NCI-H1930 (cell line): Measurements from ENCODE around the gene ZFP36L1.

Experiments used
- DNase-seq, 2 experiments: peaks; one replicate each; lab custom pipeline; 2025; lab: John Stamatoyannopoulos, UW

Gene ZFP36L1

DNA sequence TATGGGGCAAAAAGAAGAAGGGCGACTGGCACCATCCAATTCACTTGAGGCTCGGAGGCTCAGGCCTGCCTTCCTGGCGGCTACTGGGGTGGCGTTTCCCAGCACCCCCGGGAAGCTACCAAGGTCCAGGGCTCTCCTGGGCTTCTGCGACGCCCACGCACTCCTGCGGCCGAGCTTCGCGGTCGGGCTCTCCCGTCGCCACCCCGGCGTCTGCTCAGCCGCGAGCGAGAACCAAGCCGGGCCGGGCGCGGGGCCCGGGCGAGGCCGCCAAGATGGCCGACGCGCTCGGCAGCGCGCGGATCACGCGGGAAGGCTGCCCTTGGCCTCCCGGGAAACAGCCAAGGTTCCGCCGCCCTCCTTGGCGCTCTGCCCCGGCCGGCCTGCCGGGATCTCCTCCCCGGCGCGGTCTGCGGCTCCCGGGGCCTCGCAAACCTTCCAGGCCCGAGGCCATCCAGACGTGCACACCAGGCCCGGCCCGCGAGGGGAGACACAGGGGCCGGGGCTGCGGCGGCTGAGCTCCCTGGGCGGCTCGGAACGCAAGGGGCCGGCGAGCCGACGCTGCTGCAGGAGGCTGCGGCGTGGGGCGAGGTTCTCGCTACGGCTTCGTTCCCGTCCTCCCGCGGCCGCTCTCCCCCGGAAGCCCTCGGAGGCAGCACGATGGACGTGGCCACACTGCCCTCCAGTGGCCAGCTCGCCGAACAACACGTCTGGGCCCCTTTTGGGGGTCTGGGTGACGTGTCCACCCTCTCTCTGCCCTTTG lies 23.5 kb upstream of the ZFP36L1 start:
- peak; percentile 76 to 78 for DNase-seq

DNA sequence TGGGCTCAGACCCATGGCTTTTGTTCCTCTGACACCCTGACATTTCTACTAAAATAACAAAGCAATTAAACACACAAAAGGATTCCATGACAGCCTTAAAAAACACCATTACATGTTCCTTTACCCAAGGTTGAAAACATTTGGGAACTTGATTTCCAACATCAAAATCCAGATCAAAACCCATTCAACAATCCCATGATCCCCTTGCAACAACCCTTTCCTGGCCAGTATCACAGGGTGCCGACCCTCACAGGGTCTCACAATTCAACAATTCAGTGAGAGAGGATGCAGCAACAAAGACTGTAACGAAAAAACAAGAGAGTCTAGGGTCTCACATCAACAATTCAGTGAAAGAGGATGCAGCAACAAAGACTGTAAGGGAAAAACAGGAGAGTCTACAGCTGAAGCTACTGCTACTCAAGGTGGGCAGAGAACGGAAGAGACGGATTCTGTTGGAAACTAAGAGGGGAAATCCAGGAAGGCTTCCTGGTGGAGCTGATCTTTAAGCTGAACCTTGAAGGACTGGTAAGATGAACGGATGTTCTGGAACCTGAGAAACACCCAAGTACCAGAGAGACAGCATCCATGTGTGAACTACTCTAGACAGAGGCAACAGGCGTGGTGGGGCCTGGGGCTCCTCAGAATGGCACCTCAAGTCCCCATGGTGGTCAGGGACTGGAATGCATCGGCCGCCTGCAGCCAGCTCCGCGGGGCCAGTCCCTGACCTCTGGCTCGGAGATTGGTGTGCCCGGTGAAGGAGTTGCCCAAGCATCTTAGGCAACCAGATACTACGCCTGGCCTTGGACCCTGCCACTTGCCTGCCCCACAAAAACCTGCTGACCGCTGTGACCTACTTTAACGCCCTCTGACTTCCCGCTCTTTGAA lies 22.7 kb upstream of the ZFP36L1 start:
- no peak for DNase-seq

DNA sequence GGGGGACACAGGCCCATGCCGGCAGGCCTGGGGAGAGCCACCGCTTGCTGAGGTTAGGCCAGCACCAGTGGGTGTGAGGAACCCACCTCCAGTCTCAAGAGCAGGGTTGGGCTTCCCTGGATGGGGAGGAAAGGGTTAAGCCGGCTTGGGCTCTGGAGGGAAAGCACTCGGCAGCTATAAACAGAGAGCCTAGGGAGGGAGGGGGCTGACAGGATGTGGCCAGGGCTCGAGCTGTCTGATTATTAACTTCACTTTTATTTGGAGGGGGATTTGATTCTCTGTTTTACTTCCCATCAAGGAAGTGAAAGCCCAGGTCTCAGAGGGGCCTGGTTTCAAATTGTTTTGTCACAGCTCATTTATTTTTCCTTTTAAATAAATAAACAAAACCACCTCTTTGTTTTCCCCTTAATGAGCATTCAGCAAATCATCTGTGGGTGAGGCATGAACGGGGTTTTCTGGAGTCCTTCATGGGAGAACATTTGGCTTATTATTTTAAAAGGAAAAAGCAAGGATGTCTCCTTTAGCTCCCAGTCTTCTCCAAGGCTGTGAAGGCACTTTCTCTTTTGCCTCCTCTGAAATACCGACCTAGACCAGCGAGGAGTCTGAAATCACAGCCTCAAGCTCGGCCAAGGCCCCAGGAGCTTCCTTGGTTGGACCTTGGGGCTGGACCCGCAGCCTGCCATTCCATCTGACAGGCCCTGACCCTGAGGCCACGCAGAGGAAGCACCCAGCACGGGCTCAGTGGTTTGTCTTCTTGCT lies 21.9 kb upstream of the ZFP36L1 start:
- DNase-seq: no peak

DNA sequence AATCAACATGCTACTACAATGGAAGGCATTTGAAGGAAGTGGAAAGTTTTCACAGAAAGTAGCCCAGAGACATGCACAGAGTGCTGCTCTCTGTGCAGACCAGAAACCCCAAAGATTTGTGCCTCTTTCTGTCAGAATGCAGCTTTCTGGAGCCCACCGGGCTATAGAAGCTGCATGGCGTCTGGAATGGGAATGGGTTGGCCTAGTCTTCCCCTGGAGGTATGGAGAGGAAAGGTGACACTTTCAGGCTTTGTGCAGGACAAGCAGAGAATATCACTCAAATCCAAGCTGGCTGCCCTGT lies 21.3 kb upstream of the ZFP36L1 start:
- DNase-seq: no peak

DNA sequence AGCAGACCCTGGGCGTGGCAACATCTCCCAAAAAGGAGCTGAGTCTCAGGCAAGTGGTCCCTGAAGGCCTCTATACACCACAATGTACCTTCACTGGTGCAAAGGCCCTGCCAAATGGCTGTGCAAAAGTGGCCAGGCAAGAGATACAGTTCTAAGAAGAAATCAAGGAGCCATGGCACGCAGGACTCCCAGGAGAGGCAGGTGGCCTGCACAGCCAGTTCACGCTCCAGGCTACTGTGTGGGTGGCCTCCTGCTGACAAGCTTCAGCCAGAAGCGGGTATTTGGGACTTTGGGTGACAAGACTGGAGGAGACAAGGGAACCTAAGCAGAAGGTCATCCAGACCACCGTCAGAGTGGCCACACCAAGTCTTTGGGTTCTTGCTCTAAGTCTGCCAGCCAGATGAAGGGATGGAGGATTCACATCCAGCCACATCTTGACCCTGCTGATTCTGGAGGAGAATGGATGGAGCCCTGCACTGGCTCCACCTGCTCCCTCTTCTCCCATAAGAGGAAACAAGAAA lies 20.5 kb upstream of the ZFP36L1 start:
- DNase-seq: no peak

DNA sequence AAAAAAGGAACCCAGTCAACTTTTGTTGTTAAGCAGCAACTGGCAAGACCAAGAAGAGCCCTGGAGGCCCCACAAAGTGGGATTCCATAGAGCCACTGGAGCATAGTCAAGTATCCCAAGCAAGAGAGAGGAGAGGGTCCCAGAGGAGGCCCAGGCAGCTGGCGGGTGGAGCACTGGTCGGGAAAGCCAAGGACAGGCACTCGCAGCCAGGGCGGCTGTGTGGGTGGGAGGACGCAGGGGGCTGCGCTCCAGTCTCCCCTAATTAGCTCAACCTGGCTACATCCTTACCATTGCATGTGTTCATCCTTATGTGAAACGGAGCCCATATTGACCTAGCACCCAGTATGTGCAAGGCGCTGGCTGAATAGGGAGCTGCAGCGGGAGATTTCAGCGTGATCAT lies 18.3 kb upstream of the ZFP36L1 start:
- DNase-seq: no peak

DNA sequence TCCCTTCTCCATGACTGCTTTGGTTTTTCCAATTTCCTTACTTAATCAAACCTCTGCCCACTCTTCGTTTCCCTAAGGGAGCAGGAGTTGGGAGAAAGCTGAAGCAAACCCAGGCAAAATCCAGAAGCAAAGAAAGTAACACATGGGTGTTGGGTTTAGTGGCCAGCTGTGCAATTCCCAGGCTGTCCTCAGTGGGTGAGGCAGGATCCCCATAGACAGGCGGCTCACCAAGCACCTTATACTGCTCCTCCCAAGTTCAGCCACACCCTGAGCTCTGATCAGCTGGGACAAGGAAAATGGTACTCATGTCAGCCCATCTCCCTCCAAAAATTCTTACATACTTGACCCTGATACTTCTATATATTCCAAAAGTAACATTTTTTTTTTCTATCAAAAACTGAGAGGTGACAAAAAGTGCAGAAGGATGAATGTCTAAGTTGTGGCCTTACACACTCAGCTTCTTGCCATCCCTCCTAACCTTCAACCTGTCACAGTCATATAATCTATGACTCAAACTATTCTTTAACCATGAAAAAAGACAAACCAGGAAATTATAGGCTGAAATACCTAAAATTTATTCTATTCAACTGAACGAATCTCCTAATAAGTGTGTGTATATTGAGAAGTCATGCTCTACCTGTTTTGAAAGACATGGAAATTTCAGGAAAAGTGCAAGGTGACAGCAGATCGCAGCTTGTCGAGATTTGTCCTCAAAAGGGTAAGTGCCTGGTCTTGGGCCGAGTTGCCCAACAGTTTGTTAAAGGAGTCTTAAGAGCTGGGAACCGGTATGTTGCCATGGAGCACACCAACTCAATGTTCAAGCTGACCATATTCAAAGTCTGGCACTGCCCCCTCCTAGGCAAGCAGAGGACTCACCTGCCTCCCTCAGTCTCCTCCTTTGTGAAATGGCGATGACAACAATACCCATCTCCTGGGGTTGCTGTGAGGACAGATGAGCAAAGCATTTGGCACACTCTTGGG lies 17.6 kb upstream of the ZFP36L1 start:
- DNase-seq: no peak

DNA sequence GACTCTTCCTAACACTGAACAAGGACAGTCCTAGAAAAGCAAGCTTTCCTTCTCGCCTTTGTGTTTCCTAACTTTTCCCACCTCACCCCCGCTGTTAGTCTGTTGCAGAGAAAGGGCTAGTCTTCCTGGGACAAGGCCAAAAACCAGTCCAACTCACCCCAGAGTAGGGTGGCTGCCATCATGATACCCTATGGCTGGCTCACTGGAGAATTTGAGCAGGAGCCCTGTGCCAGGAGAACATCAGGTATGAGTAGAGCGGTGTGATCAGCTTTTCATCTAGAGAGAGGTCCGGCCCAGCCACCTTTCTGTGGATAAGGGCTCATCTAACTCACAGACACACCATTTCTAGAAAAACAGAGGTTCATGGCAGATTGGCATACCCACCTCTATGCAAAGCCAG lies 16.7 kb upstream of the ZFP36L1 start:
- no peak for DNase-seq

DNA sequence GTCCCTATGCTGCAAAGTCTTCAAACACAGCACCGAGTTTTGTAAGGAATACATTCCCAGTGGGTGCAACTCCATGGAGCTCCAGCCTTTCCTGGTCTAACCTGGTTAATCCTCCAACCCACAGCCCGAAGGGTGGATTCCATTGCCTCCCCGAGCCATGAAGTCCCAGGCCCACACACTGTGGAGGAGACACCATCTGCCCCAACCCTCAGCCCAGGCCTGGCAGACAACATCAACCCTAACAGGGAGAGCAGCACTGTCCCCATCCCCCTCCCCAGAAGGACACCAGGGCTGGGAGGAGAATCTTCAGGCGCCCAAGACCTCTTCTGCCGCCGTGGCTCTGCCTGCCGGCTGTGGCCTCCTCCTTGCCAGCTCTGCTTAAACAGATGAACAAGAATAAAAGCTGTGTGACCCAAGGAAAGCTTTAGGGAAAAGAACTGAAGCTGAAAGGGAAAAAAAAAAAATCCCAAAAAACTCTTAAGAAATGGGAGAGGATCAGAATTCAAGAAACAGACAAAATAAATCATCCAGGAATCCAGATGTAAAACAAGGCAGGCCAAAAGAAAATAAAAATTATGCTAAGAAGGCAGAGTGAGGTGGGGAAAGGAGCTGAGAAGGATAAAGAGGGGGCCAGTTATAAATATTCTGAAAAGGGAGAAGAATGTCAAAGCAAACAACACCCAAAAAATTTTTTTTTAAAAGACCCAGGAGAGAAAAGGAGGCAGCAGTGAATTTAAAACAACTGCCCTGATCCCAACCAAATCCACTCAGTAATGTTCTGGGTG lies 16.0 kb upstream of the ZFP36L1 start:
- no peak for DNase-seq

DNA sequence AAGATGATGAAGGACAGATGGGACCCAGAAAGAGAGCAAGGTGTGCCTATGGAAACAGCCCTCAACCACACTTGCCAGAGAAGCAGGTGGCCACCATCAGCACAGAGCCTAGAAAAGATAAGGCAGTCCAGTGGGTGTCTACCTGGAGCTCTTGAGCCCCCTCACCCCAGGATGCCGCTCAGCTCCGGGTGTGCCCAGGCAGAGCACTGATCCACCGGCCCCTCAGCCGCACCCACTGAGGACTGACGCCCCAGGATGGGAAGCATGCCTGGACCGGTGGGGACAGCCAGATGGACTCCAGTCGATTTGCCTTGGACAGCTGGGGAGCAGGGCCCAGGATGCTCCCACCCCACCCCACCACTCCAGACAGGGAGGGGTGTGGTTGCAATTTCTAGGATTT lies 15.1 kb upstream of the ZFP36L1 start:
- DNase-seq: no peak

DNA sequence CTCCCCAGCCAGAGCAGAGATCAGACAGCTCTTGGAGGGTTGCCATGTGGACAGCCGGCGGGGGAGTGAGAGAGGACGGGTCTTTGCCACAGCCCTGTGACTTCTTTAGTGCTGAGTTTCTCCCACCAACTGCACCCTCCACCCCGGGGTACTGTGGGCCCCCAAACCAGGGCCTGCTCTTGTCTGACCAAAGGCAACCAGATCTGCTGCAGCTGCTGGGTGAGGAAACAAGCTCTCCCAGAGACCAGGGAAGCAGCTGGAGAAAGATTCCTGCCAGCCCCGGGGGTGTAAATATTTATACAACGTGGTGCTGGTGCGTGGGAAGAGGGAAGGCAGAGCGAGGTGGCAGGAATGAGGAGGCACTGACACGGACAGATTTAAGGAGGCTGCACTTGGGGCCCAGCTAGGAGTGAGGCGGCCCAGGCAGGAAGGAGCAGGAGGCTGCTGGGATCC lies 14.3 kb upstream of the ZFP36L1 start:
- DNase-seq: no peak

DNA sequence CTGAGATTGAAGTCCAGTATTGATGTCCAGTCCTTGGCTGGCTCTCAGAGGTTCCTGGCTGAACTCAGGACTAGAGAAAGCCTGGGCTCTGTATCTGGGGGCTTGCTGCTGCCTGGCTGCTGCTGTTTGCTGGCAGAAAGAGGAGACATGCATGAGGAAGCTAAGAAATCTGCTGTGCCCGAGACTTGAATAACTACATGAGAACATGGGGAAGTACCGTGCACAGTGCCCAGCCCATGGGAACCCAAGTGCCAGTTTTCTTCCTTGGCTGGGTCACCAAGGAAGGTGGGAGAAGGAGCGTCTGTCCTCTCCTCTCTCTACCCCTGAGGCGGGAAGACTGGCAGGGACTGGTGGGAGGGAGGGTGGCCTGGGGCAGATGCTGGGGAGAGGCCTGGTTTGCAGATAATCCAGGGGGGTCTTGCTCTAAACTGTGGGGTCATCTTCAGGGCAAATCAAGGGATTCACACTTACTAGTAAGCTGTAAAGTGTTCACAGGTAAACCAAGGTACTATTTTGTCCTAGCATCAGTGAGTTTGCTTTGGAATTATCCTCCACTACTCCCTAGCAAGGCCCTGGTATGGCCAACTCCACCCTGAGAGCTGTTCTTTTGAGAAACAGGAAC lies 13.8 kb upstream of the ZFP36L1 start:
- no peak for DNase-seq

DNA sequence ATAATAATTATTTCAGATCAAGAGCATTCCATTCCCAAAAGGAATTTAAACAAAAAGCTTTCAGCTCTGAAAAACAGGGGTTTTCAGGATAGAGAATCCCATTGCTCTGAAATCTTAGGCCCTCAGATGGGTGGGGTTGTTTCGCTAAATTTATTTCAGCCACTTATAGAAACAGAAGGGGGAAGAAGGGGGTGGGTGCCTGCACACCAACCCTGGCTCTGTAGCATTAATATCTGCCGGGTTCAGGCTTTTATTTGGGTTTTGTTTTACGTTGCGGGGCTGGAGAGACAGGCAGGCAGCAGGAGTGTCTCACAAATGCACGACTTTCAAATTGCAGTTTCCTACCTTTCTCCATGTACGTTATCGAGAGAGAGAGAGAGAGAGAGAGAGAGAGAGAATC lies 12.5 kb upstream of the ZFP36L1 start:
- DNase-seq: no peak

DNA sequence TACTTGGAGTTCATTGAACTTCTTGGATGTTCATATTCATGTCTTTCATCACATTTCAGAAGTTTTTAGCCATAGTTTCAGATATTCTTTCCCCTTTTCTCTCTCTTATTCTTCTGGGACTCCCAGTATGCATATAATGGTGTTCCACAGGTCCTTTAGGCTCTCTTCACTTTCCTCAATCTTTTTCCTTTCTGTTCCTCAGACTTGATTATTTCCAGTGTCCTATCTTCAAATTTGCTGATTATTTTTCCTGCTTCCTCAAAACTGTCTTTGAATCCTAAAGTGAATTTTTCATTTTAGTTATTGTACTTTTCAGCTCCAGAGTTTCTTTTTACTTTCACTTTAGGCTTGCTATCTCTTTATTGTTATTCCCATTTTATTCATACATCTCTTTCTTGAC lies 8.8 kb upstream of the ZFP36L1 start:
- no peak for DNase-seq

DNA sequence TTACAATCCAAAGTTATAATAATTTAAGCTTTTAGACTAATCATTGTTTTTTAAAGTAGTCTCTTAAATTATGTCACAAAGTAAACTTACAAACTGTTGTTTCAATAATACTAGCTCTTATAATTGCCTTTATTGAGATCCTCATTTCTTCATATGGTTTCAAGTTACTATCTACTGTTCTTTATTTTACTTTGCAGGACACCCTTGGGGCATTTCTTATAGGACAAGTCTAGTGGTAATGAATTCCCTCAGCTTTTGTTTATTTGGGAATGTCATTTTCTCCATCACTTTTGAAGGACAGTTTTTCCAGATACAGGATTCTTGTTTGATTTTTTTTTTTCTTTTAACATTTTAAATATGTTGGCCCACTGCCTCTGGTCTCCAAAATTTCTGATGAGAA lies 8.1 kb upstream of the ZFP36L1 start:
- no peak for DNase-seq

DNA sequence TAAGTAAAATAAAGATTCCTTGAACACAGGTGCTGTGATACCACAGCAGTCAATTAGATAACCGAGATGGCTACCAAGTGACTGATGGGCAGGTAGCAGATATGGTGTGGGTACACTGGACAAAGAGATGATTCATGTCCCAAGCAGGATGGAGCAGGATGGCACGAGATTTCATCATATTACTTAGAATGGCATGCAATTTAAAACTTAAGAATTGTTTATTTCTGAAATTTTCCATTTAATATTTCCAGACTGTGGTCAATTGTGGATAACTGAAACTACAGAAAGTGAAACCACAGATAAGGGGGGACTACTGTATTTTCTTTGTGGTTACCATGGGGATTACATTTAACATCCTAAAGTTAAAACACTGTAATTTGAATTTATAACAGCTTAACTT lies 7.5 kb upstream of the ZFP36L1 start:
- no peak for DNase-seq

DNA sequence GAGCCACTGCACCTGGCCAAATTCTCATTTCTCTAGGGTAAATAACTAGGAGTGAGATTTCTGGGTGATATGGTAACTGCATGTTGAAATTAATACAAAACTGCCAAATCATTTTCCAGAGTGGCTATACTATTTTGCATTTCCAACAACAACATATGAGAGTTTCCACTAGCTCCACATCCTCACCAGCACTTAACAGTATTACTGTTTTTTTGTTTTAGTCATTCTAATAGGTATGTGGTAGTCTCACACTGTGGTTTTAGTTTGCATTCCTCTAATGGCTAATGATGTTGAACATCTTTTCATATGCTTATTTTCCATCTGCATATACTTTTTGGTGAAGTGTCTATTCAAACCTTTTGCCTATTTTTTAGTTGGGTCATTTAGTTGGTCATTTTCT lies 5.8 kb upstream of the ZFP36L1 start:
- DNase-seq: no peak

DNA sequence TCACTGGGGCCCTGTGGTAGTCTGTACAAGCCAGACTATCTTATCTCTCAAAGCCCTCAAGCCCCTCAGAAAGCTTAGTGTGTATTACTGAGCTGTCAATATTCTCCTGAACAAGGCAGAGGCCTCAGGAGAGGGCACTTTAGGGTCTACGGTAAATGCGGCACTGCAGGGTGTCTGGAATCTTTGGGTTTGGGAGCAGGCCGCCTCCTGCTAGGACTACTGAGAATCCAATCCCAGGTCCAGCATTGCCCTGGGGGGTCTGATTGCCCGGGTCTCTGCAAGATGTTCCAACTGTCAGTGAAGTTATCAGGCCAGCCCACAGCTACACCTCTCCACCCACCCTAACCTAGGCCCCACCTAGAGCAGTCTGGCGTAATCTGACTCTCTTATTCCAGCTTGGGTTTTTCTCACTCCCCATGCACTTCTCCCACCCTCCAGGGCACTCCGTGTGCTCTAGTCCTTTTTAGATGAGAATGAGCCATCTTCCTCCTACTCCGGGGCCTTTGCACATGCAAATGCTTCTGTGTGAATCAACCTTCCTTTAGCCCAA lies 4.3 kb upstream of the ZFP36L1 start:
- DNase-seq: no peak

DNA sequence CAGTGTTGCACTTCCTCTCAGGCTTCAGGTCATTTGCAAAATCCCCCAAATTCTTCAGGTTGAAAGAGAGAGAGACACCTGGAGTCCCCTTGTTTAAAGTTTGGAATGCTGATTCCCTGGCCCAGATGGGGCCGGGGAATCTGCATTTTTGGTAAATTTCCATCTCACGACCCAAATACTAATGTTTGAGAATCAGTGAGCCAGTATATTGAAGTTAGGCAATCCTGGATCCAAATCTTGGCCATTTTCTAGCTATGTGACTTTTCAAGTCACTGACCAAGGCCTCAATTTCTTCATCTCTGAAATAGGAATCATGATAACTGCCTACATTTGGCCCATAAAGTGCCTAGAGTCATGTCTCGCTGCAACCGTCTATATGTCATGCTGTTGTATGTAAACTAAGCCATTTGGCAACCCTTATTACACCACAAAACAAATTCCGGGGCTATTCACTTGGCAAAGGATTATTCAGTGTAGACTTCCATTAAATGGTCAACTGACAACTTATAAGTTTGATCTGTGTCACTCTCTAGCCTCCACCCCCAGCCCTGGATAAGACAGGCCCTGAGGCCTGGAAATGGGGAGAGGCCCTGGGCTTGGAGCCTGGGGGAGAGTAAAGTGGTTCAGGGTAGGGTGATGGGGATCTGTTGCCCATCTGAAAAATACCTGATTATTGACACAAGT lies 3.7 kb upstream of the ZFP36L1 start:
- no peak for DNase-seq
